DOHH2 (cell line): ENCODE results near the gene SLC4A1AP.

Experiments
- EZH2phosphoT487 ChIP-seq: fragments of 200-600 bp; sonication (generic); IDR thresholded peaks from 2 replicates; pipeline ENCODE4 v1.6.1; 2017; ENCODE audit warnings: borderline replicate concordance, mild to moderate bottlenecking, antibody characterized with exemption, low read length, moderate library complexity, mixed read lengths
- TF ChIP-seq, protein P1 (sequence below): fragments of 200-600 bp; sonication (generic); IDR thresholded peaks from one replicate; pipeline ENCODE4 v1.5.1; 2014; ENCODE audit warnings: antibody characterized with exemption, mild to moderate bottlenecking, low read depth, low read length; ENCODE audit not compliant: poor library complexity, severe bottlenecking

DNA sequence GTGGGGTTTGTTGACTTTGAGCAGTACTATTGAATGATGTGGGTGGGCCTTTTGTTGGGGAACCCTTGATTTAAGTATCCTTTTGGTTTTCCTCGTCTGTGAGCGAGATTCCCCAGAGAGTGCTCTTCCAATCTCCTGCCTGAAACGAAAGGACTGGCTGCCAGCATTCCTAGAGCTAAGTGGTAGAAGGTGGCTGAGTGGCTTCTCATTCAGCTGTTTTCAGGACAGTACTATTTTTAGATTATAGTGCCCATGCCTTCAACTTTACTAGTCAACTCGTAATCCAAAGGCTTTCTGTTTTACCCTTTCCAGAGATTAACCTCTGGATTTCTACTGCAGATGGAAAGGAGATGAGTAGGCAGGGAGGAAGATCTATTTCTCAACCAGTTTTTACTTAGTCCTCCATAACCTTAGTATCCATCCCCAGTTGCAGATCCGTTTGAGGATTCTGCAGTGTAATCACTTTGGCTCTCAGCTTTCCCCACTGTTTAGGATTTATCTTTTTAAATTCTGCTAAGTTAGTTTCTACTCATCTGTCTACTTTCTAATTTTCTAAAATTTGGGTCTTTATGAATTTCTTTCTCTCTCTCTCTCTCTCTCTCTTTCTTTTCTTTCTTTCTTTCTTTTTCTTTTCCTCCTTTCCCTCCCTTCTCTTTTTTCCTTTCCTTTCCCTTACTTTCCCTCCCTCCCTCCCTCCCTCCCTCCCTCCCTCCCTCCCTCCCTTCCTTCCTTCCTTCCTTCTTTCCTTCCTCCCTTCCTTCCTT lies 9.2 kb downstream of the SLC4A1AP start:
- TF ChIP-seq, protein P1, sequence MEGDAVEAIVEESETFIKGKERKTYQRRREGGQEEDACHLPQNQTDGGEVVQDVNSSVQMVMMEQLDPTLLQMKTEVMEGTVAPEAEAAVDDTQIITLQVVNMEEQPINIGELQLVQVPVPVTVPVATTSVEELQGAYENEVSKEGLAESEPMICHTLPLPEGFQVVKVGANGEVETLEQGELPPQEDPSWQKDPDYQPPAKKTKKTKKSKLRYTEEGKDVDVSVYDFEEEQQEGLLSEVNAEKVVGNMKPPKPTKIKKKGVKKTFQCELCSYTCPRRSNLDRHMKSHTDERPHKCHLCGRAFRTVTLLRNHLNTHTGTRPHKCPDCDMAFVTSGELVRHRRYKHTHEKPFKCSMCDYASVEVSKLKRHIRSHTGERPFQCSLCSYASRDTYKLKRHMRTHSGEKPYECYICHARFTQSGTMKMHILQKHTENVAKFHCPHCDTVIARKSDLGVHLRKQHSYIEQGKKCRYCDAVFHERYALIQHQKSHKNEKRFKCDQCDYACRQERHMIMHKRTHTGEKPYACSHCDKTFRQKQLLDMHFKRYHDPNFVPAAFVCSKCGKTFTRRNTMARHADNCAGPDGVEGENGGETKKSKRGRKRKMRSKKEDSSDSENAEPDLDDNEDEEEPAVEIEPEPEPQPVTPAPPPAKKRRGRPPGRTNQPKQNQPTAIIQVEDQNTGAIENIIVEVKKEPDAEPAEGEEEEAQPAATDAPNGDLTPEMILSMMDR, result no peak
- no peak for TF ChIP-seq EZH2phosphoT487
